Panc1 (cell line): ENCODE measurements around the gene KRTAP1-3. TPM values are rescaled to one million over a fixed set of nuclear protein-coding genes. Genes with fewer than 3 reads are reported as not detected.

Experiments used
- ATAC-seq: fragments of 200-7000 bp; cut with Tn5 transposase; 2 replicates; pipeline ENCODE4 v1.9.1; 2020; ENCODE audit warnings: mild to moderate bottlenecking, moderate library complexity
- BruUV-seq: library from RNA; stranded (reverse); fragments of 400-500 nt; replicated peaks from 2 replicates; lab custom pipeline; 2021; lab: Mats Ljungman, UMichigan
- CTCF ChIA-PET: fragments of 300-600 bp; sonication (Branson Sonifier 250); formaldehyde crosslinking; loops from one replicate; lab custom pipeline; 2022; ENCODE audit warnings: antibody characterized with exemption; lab: Charles Lee
- POLR2A ChIA-PET: fragments of 300-600 bp; sonication (Branson Sonifier 250); formaldehyde crosslinking; loops from one replicate; lab custom pipeline; 2022; ENCODE audit warnings: antibody characterized with exemption; lab: Charles Lee
- DNase-seq: peaks from one replicate; pipeline ENCODE4 v3.0.0-alpha.2; 2010; ENCODE audit warnings: low read depth, low spot score
- H3K27ac ChIP-seq: 2 replicates; pipeline ENCODE4 v1.5.1; 2011; ENCODE audit warnings: mild to moderate bottlenecking, low read length, inconsistent platforms
- H3K27me3 ChIP-seq: fragments of 200-500 bp; sonication (Bioruptor generic); 2 replicates; pipeline ENCODE4 v1.6.0; 2014; ENCODE audit warnings: low read length, inconsistent platforms; ENCODE audit not compliant: control insufficient read depth, insufficient read depth
- H3K36me3 ChIP-seq: fragments of 200-500 bp; sonication (Bioruptor generic); 2 replicates; pipeline ENCODE4 v1.5.1; 2014; ENCODE audit warnings: inconsistent platforms, mild to moderate bottlenecking, low read length, moderate library complexity; ENCODE audit not compliant: control insufficient read depth, insufficient read depth
- H3K4me1 ChIP-seq: 2 replicates; pipeline ENCODE4 v1.5.1; 2011; ENCODE audit warnings: inconsistent platforms, mild to moderate bottlenecking, low read length, moderate library complexity; ENCODE audit not compliant: control insufficient read depth, insufficient read depth
- H3K4me3 ChIP-seq, 2 experiments: 2 replicates each; pipeline ENCODE4 v1.5.1; 2011 to 2012; ENCODE audit warnings: low read depth in 2 of 2, low read length in 2 of 2, mild to moderate bottlenecking in 2 of 2, inconsistent platforms in 1 of 2, moderate library complexity in 1 of 2
- H3K9me3 ChIP-seq: fragments of 200-500 bp; sonication (Bioruptor generic); 2 replicates; pipeline ENCODE4 v1.5.1; 2014; ENCODE audit warnings: low read depth, mild to moderate bottlenecking, inconsistent platforms, low read length, moderate library complexity; ENCODE audit not compliant: control insufficient read depth, insufficient read depth
- CTCF ChIP-seq: fragments of 450-650 bp; IDR thresholded peaks from 2 replicates; pipeline ENCODE4 v1.5.1; 2017; ENCODE audit warnings: mild to moderate bottlenecking
- POLR2AphosphoS5 ChIP-seq: IDR thresholded peaks from 2 replicates; pipeline ENCODE4 v1.6.1; 2012; ENCODE audit warnings: mild to moderate bottlenecking, low read depth, low read length, moderate library complexity
- SIN3A ChIP-seq: IDR thresholded peaks from 2 replicates; pipeline ENCODE4 v1.6.1; 2012; ENCODE audit warnings: low read depth, mild to moderate bottlenecking, low read length, moderate library complexity, borderline replicate concordance; ENCODE audit not compliant: insufficient read depth
- TCF7L2 ChIP-seq: IDR thresholded peaks from 2 replicates; pipeline ENCODE4 v1.6.1; 2011; ENCODE audit warnings: mild to moderate bottlenecking, low read depth, low read length, inconsistent platforms
- in situ Hi-C: cut with HindIII; loops from 2 replicates; pipeline ENCODE4 v1.10.0; 2016; ENCODE audit warnings: low sequenced_read_pairs, low pct_unique_long_range_greater_than_20kb
- intact Hi-C: fragments of 100-400 bp; cut with micrococcal nuclease; formaldehyde crosslinking; loops from one replicate; pipeline ENCODE4 v1.10.0; 2022; ENCODE audit not compliant: unreplicated experiment
- total RNA-seq: library from RNA; stranded (reverse); gene quantifications from one replicate; pipeline ENCODE4 v1.2.1, GENCODE V29; 2021; ENCODE audit not compliant: unreplicated experiment
- TF ChIP-seq, protein P1 (sequence below), 2 experiments: IDR thresholded peaks; 2 replicates each; pipeline ENCODE4 v1.6.1; 2011 to 2012; ENCODE audit warnings: low read depth in 2 of 2, control low read depth in 1 of 2, low read length in 1 of 2, mild to moderate bottlenecking in 1 of 2, moderate library complexity in 1 of 2; ENCODE audit not compliant: insufficient read depth in 1 of 2

KRTAP1-3 gene
- total RNA-seq, 1 experiment from 2014 or later, result not detected

DNA sequence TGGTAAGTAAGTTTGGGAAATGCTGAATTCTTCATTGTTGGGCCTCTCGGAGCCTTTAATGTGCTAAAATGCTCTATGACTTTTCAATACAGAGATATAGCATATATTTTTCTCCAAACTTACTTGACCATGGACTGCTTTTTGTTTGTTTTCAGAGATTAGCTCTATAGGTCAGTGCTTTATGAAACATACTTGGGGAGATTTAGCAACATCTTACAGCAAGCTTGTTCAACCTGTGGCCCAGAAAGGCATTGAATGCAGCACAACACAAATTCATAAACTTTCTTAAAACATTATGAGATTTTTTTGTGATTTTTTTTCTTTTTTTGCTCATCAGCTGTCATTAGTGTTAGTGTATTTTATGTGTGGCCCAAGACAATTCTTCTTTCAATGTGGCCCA, 24.7 kb downstream of the KRTAP1-3 start:
- no TSS peak for BruUV-seq
- Histone ChIP-seq H3K27me3 (no peaks in the 10 kb centered on the region; the same call in 1 of the 2 replicates), H3K27ac (no peak overlapping the region), H3K9me3 (no peaks in the 10 kb centered on the region), H3K4me1 (no peaks in the 10 kb centered on the region), H3K4me3 (no peak overlapping the region), H3K36me3 (no peaks in the 10 kb centered on the region)
- POLR2A ChIA-PET, result no interaction called here
- intact Hi-C loops, result no loop called here
- CTCF ChIA-PET, result no interaction called here
- TF ChIP-seq, protein P1, sequence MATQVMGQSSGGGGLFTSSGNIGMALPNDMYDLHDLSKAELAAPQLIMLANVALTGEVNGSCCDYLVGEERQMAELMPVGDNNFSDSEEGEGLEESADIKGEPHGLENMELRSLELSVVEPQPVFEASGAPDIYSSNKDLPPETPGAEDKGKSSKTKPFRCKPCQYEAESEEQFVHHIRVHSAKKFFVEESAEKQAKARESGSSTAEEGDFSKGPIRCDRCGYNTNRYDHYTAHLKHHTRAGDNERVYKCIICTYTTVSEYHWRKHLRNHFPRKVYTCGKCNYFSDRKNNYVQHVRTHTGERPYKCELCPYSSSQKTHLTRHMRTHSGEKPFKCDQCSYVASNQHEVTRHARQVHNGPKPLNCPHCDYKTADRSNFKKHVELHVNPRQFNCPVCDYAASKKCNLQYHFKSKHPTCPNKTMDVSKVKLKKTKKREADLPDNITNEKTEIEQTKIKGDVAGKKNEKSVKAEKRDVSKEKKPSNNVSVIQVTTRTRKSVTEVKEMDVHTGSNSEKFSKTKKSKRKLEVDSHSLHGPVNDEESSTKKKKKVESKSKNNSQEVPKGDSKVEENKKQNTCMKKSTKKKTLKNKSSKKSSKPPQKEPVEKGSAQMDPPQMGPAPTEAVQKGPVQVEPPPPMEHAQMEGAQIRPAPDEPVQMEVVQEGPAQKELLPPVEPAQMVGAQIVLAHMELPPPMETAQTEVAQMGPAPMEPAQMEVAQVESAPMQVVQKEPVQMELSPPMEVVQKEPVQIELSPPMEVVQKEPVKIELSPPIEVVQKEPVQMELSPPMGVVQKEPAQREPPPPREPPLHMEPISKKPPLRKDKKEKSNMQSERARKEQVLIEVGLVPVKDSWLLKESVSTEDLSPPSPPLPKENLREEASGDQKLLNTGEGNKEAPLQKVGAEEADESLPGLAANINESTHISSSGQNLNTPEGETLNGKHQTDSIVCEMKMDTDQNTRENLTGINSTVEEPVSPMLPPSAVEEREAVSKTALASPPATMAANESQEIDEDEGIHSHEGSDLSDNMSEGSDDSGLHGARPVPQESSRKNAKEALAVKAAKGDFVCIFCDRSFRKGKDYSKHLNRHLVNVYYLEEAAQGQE (IDR thresholded peaks at IDR 0.05; ENCODE audit: insufficient read depth in 1 of 2, low read depth in 2 of 2, low read length in 1 of 2), result no peak
- in situ Hi-C loops, result no loop called here
- ATAC-seq (no peak), DNase-seq (no peak)

DNA sequence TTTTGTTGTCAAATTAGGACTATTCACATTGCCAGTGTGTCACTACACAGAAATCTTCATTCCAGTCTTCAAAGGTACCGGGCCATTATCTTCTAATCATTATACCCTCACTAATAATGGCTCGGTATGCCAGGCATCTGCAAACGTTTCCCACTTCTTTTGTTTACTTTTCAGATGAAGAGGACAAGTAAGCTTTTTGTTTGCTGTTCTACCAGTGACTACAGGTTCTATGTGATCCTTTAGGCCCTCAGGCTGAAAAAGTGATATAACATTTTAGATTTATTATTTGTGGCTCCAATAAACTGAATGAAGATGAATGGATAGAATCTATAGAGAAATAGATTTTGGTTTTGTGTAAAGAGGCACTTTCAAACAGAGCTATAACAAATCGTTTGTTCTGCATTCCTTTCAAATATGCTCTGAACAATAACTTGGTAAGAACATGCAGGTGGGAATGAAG, 25.3 kb downstream of the KRTAP1-3 start:
- CTCF ChIA-PET, result no interaction called here
- intact Hi-C loops (no loop called here), in situ Hi-C loops (no loop called here)
- DNase-seq (no peak), ATAC-seq (no peak)
- BruUV-seq, result no TSS peak
- no peaks in the 10 kb centered on the region; the same call in 1 of the 2 replicates for H3K27me3 ChIP-seq
- H3K9me3 ChIP-seq, result no peaks in the 10 kb centered on the region
- TF ChIP-seq SIN3A (no peak), POLR2AphosphoS5 (no peak), TCF7L2 (no peak), CTCF (no peak)
- TF ChIP-seq, protein P1 (IDR thresholded peaks at IDR 0.05; ENCODE audit: insufficient read depth in 1 of 2, low read depth in 2 of 2, low read length in 1 of 2), result no peak
- H3K27ac ChIP-seq, result no peak overlapping the region
- POLR2A ChIA-PET, result no interaction called here
- no peaks in the 10 kb centered on the region for H3K36me3 ChIP-seq
- no peaks in the 10 kb centered on the region for H3K4me1 ChIP-seq
- H3K4me3 ChIP-seq, result no peak overlapping the region
